Measurements from ENCODE around the gene SNX13.

DNA sequence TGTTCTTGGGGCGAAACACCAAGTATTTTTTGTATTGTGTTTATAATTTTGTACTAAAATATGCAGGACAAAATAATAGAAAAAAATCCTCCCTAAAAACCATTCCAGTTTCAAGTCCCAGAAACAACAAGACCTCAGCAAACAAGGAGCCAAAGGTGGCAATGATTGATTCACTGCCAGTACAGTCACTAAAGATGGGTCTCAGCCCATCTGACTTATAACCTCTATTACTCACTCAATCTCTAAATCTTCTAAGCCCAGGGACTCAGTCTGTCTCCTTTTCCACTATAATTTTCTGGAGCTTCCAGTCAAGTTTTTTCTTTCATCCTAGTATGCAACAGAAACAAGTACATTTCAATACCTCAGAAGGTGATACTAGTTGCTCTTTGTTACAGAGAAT lies 33.3 kb downstream of the SNX13 start:
- TF ChIP-seq, protein P1, sequence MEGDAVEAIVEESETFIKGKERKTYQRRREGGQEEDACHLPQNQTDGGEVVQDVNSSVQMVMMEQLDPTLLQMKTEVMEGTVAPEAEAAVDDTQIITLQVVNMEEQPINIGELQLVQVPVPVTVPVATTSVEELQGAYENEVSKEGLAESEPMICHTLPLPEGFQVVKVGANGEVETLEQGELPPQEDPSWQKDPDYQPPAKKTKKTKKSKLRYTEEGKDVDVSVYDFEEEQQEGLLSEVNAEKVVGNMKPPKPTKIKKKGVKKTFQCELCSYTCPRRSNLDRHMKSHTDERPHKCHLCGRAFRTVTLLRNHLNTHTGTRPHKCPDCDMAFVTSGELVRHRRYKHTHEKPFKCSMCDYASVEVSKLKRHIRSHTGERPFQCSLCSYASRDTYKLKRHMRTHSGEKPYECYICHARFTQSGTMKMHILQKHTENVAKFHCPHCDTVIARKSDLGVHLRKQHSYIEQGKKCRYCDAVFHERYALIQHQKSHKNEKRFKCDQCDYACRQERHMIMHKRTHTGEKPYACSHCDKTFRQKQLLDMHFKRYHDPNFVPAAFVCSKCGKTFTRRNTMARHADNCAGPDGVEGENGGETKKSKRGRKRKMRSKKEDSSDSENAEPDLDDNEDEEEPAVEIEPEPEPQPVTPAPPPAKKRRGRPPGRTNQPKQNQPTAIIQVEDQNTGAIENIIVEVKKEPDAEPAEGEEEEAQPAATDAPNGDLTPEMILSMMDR (IDR thresholded peaks at IDR 0.05) = no peak
- no peak for TF ChIP-seq POLR2A (IDR thresholded peaks at IDR 0.05)
